Placental pericyte (primary cell): ENCODE measurements around the gene HNF1B. TPM values are rescaled to one million over a fixed set of nuclear protein-coding genes. Genes with fewer than 3 reads are reported as not detected.

Source experiments
- total RNA-seq: library from RNA; depleted of rRNA; stranded (reverse); fragments of >200 nt; gene quantifications from 2 replicates; pipeline ENCODE4 v1.2.3, GENCODE V29; 2012

The HNF1B gene, protein sequence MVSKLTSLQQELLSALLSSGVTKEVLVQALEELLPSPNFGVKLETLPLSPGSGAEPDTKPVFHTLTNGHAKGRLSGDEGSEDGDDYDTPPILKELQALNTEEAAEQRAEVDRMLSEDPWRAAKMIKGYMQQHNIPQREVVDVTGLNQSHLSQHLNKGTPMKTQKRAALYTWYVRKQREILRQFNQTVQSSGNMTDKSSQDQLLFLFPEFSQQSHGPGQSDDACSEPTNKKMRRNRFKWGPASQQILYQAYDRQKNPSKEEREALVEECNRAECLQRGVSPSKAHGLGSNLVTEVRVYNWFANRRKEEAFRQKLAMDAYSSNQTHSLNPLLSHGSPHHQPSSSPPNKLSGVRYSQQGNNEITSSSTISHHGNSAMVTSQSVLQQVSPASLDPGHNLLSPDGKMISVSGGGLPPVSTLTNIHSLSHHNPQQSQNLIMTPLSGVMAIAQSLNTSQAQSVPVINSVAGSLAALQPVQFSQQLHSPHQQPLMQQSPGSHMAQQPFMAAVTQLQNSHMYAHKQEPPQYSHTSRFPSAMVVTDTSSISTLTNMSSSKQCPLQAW
- total RNA-seq: not detected in 2 replicates

DNA sequence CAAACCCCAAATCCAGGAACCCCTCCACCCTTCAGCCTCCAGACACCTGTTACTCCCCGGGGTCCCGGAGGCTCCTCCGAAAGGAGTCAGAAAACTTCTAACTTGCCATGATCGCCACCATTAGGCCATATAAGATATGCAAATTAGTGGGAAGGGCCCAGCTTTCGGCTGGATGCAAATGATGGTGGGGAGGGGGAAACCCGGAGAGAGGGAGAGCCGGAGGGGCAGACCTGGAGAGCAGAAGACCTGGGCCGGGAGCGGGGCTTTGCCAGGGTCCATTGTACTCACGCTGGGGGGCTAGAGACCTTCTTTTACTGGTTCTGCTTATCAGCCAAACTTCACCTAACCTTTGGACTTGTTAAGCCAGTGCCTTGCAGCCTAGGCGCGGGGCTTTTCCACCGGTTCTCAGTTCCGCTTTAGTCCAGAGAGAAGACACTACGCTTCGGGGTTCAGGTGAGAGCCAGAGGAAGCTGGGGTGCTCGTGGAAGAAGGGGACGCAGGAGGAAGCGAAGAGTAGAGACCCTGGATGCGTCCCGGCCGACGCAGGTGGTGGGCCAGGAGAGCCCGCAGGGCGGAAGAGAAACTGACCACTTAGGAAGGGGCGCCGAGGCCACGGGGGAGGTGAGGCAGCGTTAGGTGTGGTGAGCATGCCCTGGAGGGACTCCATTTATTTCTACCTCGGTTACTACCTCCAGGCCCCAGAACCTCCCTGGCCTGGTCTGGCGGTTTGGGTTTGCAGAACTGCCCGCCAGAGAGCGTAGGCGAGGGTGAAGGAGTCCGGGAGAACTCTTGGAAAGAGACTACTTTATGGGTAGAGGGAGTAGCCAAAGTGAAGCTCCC lies at the start of gene HNF1B:
Gene HNF1B (minus strand): TSS at position 99 of the 840 bp plus-strand sequence. CDS start 175 bp downstream, outside the sequence.

DNA sequence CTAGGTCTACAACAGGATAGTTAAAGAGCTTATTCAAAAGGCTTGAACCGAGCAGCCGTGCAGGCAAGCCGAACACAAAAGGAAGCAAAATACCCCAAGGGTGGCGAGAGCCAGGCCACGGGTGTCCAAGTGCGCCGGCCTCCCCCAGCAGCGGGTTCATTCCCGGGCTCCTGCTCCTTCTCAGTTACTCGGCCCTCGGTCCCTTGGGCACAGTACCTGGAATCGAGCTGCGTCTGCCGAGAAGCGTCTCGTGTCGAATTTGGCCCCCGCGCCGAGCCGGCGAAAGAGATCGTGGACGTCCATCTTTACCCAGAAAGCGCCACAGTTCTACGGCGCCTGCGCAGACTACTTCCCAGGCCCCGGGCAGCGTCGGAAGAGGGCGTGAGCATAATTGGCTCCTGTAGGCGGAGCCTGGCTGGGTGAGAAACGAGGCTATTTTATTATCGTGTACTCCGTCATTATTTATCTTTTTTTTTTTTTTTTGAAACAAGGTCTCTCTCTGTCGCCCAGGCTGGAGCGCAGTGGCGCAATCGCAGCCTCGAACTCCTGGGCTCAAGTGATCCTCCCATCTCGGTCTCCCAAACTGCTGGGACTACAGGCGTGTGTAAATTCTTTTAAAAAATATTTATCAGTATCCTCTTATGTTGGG lies 101.6 kb downstream of the HNF1B start, which contains the start of gene DDX52:
Gene DDX52 (minus strand): TSS at position 329 of the 649 bp plus-strand sequence. CDS start 26 bp downstream, at position 303.

Other genes with a start within 250 kb of the HNF1B start
- 12.3 and 17.8 TPM in 2 replicates for gene SYNRG, start 135.6 kb downstream of the HNF1B start, total RNA-seq
- gene DDX52, start 101.6 kb downstream of the HNF1B start, total RNA-seq: 19.5 and 32.6 TPM in 2 replicates
- not detected in 2 replicates for gene TBC1D3K, start 179.4 kb upstream of the HNF1B start, total RNA-seq
- 3.1 and 3.3 TPM in 2 replicates for gene TBC1D3L, start 244.0 kb upstream of the HNF1B start, total RNA-seq